ENCODE data around the gene DISP3.

DISP3 gene

GRCh38 chr1:11569954-11570353, 91.0 kb downstream of the DISP3 start:
- no peaks in the 10 kb centered on the region for H3K36me3 ChIP-seq (ENCODE audit: control insufficient read depth in 1 of 2, insufficient read depth in 2 of 2, low read depth in 1 of 2, low read length in 2 of 2)
- H3K4me2 ChIP-seq (ENCODE audit: low read length, poor library complexity, severe bottlenecking), result no peak overlapping the region
- no peak overlapping the region for H2BK5ac ChIP-seq (ENCODE audit: low read depth, low read length, poor library complexity, severe bottlenecking)
- no peak for DNase-seq
- no peak overlapping the region for H3K9ac ChIP-seq (ENCODE audit: low read length)
- no peaks in the 10 kb centered on the region for H3K9me3 ChIP-seq (ENCODE audit: control insufficient read depth, low read length)
- no peak overlapping the region for H2BK120ac ChIP-seq (ENCODE audit: low read depth, low read length)
- H3K14ac ChIP-seq (ENCODE audit: low read length in 2 of 2), result no peak overlapping the region
- peaks cover 9% of the 10 kb centered on the region for H3K4me1 ChIP-seq (ENCODE audit: control insufficient read depth, insufficient read depth, low read depth, low read length)
- no peaks in the 10 kb centered on the region for H3K79me1 ChIP-seq (replicated peaks; ENCODE audit: low read length, poor library complexity, severe bottlenecking)
- H4K91ac ChIP-seq (ENCODE audit: low read length), result no peak overlapping the region
- H2AFZ ChIP-seq (ENCODE audit: low read depth, low read length), result no peak overlapping the region
- no peak overlapping the region for H2BK12ac ChIP-seq (ENCODE audit: low read length in 2 of 2)
- WGBS, result 65% methylated on average over 3 of the region's 3 CpGs
- no peak overlapping the region for H3K4me3 ChIP-seq (ENCODE audit: insufficient read depth in 1 of 2, low read depth in 1 of 2, low read length in 2 of 2)
- H3K18ac ChIP-seq (ENCODE audit: low read depth in 1 of 2, low read length in 2 of 2), result no peak overlapping the region
- no peak overlapping the region for H4K8ac ChIP-seq (ENCODE audit: low read length)
- no peak overlapping the region for H3K4ac ChIP-seq (ENCODE audit: low read depth in 1 of 2, low read length in 2 of 2)
- no peak overlapping the region for H2AK5ac ChIP-seq (ENCODE audit: low read length, severe bottlenecking)
- peaks cover 36 to 78% of the 10 kb centered on the region in 2 experiments for H3K27me3 ChIP-seq (ENCODE audit: control insufficient read depth in 1 of 2, insufficient read depth in 1 of 2, low read length in 2 of 2)
- H3K27ac ChIP-seq (ENCODE audit: low read length, poor library complexity, severe bottlenecking), result no peak overlapping the region
- H2BK15ac ChIP-seq (ENCODE audit: low read depth, poor library complexity, severe bottlenecking), result no peak overlapping the region
- no peak overlapping the region for H3K23ac ChIP-seq (ENCODE audit: low read length in 2 of 2)

- H2BK5ac ChIP-seq (ENCODE audit: low read depth, low read length, poor library complexity, severe bottlenecking), result no peak overlapping the region
- WGBS, result 68% methylated on average over 16 of the region's 16 CpGs
- no peak overlapping the region for H3K23ac ChIP-seq (ENCODE audit: low read length in 2 of 2)
- no peak overlapping the region for H3K9ac ChIP-seq (ENCODE audit: low read length)
- H2BK15ac ChIP-seq (ENCODE audit: low read depth, poor library complexity, severe bottlenecking), result no peak overlapping the region
- H3K4me1 ChIP-seq (ENCODE audit: control insufficient read depth, insufficient read depth, low read depth, low read length), result peaks cover 9% of the 10 kb centered on the region
- no peaks in the 10 kb centered on the region for H3K79me1 ChIP-seq (replicated peaks; ENCODE audit: low read length, poor library complexity, severe bottlenecking)
- H3K9me3 ChIP-seq (ENCODE audit: control insufficient read depth, low read length), result no peaks in the 10 kb centered on the region
- no peak overlapping the region for H3K18ac ChIP-seq (ENCODE audit: low read depth in 1 of 2, low read length in 2 of 2)
- H4K91ac ChIP-seq (ENCODE audit: low read length), result no peak overlapping the region
- no peak overlapping the region for H3K4me3 ChIP-seq (ENCODE audit: insufficient read depth in 1 of 2, low read depth in 1 of 2, low read length in 2 of 2)
- no peak overlapping the region for H2AK5ac ChIP-seq (ENCODE audit: low read length, severe bottlenecking)
- no peaks in the 10 kb centered on the region for H3K36me3 ChIP-seq (ENCODE audit: control insufficient read depth in 1 of 2, insufficient read depth in 2 of 2, low read depth in 1 of 2, low read length in 2 of 2)
- no peak overlapping the region for H3K4ac ChIP-seq (ENCODE audit: low read depth in 1 of 2, low read length in 2 of 2)
- peak overlapping the region; percentile 17 for H4K8ac ChIP-seq (ENCODE audit: low read length)
- no peak overlapping the region for H3K14ac ChIP-seq (ENCODE audit: low read length in 2 of 2)
- H3K27ac ChIP-seq (ENCODE audit: low read length, poor library complexity, severe bottlenecking), result no peak overlapping the region
- H2AFZ ChIP-seq (ENCODE audit: low read depth, low read length), result no peak overlapping the region
- no peak overlapping the region for H2BK120ac ChIP-seq (ENCODE audit: low read depth, low read length)
- no peak overlapping the region for H3K4me2 ChIP-seq (ENCODE audit: low read length, poor library complexity, severe bottlenecking)
- no peak overlapping the region for H2BK12ac ChIP-seq (ENCODE audit: low read length in 2 of 2)
- H3K27me3 ChIP-seq (ENCODE audit: control insufficient read depth in 1 of 2, insufficient read depth in 1 of 2, low read length in 2 of 2), result peaks cover 27 to 74% of the 10 kb centered on the region in 2 experiments
- DNase-seq, result no peak
Measured at GRCh38 chr1:11570821-11571380, 91.9 kb downstream of the DISP3 start.

- Histone ChIP-seq H4K91ac (ENCODE audit: low read length) (no peak overlapping the region), H3K18ac (ENCODE audit: low read depth in 1 of 2, low read length in 2 of 2) (no peak overlapping the region), H2BK15ac (ENCODE audit: low read depth, poor library complexity, severe bottlenecking) (no peak overlapping the region), H4K8ac (ENCODE audit: low read length) (no peak overlapping the region), H3K79me1 (replicated peaks; ENCODE audit: low read length, poor library complexity, severe bottlenecking) (no peaks in the 10 kb centered on the region), H3K27ac (ENCODE audit: low read length, poor library complexity, severe bottlenecking) (no peak overlapping the region), H3K14ac (ENCODE audit: low read length in 2 of 2) (no peak overlapping the region), H3K23ac (ENCODE audit: low read length in 2 of 2) (no peak overlapping the region), H3K4me1 (ENCODE audit: control insufficient read depth, insufficient read depth, low read depth, low read length) (peaks cover 9% of the 10 kb centered on the region), H2AFZ (ENCODE audit: low read depth, low read length) (no peak overlapping the region), H3K36me3 (ENCODE audit: control insufficient read depth in 1 of 2, insufficient read depth in 2 of 2, low read depth in 1 of 2, low read length in 2 of 2) (no peaks in the 10 kb centered on the region), H2BK120ac (ENCODE audit: low read depth, low read length) (no peak overlapping the region), H3K27me3 (ENCODE audit: control insufficient read depth in 1 of 2, insufficient read depth in 1 of 2, low read length in 2 of 2) (peaks cover 21 to 71% of the 10 kb centered on the region in 2 experiments), H3K4me2 (ENCODE audit: low read length, poor library complexity, severe bottlenecking) (no peak overlapping the region), H3K9ac (ENCODE audit: low read length) (no peak overlapping the region), H2AK5ac (ENCODE audit: low read length, severe bottlenecking) (no peak overlapping the region), H2BK5ac (ENCODE audit: low read depth, low read length, poor library complexity, severe bottlenecking) (no peak overlapping the region), H2BK12ac (ENCODE audit: low read length in 2 of 2) (no peak overlapping the region), H3K4me3 (ENCODE audit: insufficient read depth in 1 of 2, low read depth in 1 of 2, low read length in 2 of 2) (no peak overlapping the region), H3K9me3 (ENCODE audit: control insufficient read depth, low read length) (no peaks in the 10 kb centered on the region), H3K4ac (ENCODE audit: low read depth in 1 of 2, low read length in 2 of 2) (no peak overlapping the region)
- WGBS, result 49% methylated on average over 9 of the region's 9 CpGs
- no peak for DNase-seq
Measured at GRCh38 chr1:11571906-11572616, 93.1 kb downstream of the DISP3 start.

DNA sequence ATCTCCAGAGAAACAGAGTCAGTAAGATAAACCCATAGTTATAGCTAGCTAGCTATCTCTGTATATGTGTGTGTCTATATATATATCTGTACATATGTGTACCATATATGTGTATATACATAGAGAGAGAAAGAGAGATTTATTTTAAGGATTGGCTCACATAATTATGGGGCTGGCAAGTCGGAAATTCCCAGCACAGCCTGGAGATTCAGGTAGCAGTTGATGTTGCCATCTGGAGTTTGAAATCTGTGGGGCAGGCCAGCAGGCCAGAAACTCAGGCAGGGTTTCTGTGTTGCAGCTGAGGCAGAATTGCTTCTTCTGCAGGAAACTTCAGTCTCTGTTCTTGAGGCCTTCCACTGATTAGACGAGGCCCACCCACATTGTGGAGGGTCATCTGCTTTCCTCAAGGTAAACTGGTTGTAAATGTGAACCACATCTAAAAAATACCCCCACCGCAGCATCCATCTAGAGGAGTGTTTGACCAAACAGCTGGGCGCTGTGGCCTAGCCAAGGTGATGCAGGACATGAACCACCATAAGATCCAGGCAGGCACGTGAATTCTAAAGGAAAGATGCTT, 94.2 kb downstream of the DISP3 start:
- H3K27me3 ChIP-seq (ENCODE audit: control insufficient read depth in 1 of 2, insufficient read depth in 1 of 2, low read length in 2 of 2), result peaks cover 26 to 74% of the 10 kb centered on the region in 2 experiments
- H4K91ac ChIP-seq (ENCODE audit: low read length), result no peak overlapping the region
- peaks cover 8% of the 10 kb centered on the region for H3K4me1 ChIP-seq (ENCODE audit: control insufficient read depth, insufficient read depth, low read depth, low read length)
- no peak overlapping the region for H3K4ac ChIP-seq (ENCODE audit: low read depth in 1 of 2, low read length in 2 of 2)
- no peak overlapping the region for H3K23ac ChIP-seq (ENCODE audit: low read length in 2 of 2)
- H2BK5ac ChIP-seq (ENCODE audit: low read depth, low read length, poor library complexity, severe bottlenecking), result no peak overlapping the region
- 83% methylated on average over 5 of the region's 5 CpGs for WGBS
- H3K14ac ChIP-seq (ENCODE audit: low read length in 2 of 2), result no peak overlapping the region
- H2AK5ac ChIP-seq (ENCODE audit: low read length, severe bottlenecking), result no peak overlapping the region
- H2BK15ac ChIP-seq (ENCODE audit: low read depth, poor library complexity, severe bottlenecking), result no peak overlapping the region
- H3K9ac ChIP-seq (ENCODE audit: low read length), result no peak overlapping the region
- no peak overlapping the region for H4K8ac ChIP-seq (ENCODE audit: low read length)
- H3K4me3 ChIP-seq (ENCODE audit: insufficient read depth in 1 of 2, low read depth in 1 of 2, low read length in 2 of 2), result no peak overlapping the region
- DNase-seq, result no peak
- no peak overlapping the region for H2BK12ac ChIP-seq (ENCODE audit: low read length in 2 of 2)
- H2BK120ac ChIP-seq (ENCODE audit: low read depth, low read length), result no peak overlapping the region
- no peak overlapping the region for H3K4me2 ChIP-seq (ENCODE audit: low read length, poor library complexity, severe bottlenecking)
- H2AFZ ChIP-seq (ENCODE audit: low read depth, low read length), result no peak overlapping the region
- H3K9me3 ChIP-seq (ENCODE audit: control insufficient read depth, low read length), result no peaks in the 10 kb centered on the region
- H3K79me1 ChIP-seq (replicated peaks; ENCODE audit: low read length, poor library complexity, severe bottlenecking), result no peaks in the 10 kb centered on the region
- H3K18ac ChIP-seq (ENCODE audit: low read depth in 1 of 2, low read length in 2 of 2), result no peak overlapping the region
- no peak overlapping the region for H3K27ac ChIP-seq (ENCODE audit: low read length, poor library complexity, severe bottlenecking)
- no peaks in the 10 kb centered on the region for H3K36me3 ChIP-seq (ENCODE audit: control insufficient read depth in 1 of 2, insufficient read depth in 2 of 2, low read depth in 1 of 2, low read length in 2 of 2)

All from mesenchymal stem cell (in vitro differentiated cells and primary cell).